ENCODE data around the gene WNT1.

Gene WNT1

GRCh38 chr12:48969160-48969771 is 8.9 kb upstream of the WNT1 start:
- no peak overlapping the region for H3K4me3 ChIP-seq (ENCODE audit: low read length)
- no peaks in the 10 kb centered on the region for H3K9me2 ChIP-seq (replicated peaks; ENCODE audit: control insufficient read depth, low read length)
- no peak overlapping the region for H3K27ac ChIP-seq (ENCODE audit: low read depth, low read length)
- H3K79me2 ChIP-seq (ENCODE audit: control insufficient read depth, low read length): no peaks in the 10 kb centered on the region
- no peak overlapping the region for H3K4me2 ChIP-seq (ENCODE audit: low read length)
- no peaks in the 10 kb centered on the region for H3K36me3 ChIP-seq (ENCODE audit: control insufficient read depth, low read length)
- no peaks in the 10 kb centered on the region; the same call in 1 of the 2 replicates for H3F3A ChIP-seq (ENCODE audit: control insufficient read depth, insufficient read depth)
- no peaks in the 10 kb centered on the region for H3K9me3 ChIP-seq (ENCODE audit: control insufficient read depth, insufficient read depth, low read length)
- H3K4me1 ChIP-seq (ENCODE audit: control insufficient read depth, low read length): peaks cover 36% of the 10 kb centered on the region
- TF ChIP-seq EZH2phosphoT487 (IDR thresholded peaks at IDR 0.05; ENCODE audit: borderline replicate concordance, low read length) (no peak; the same call in 1 of the 2 replicates), CTCF (IDR thresholded peaks at IDR 0.05; ENCODE audit: low read depth, low read length, poor library complexity, severe bottlenecking) (no peak)
- no peaks in the 10 kb centered on the region; the same call in 1 of the 2 replicates for H4K20me1 ChIP-seq (ENCODE audit: control insufficient read depth, insufficient read depth, low read depth, low read length)
- H3K27me3 ChIP-seq (ENCODE audit: control insufficient read depth, low read length): peaks cover 56% of the 10 kb centered on the region

- Histone ChIP-seq H4K20me1 (ENCODE audit: control insufficient read depth, insufficient read depth, low read depth, low read length) (no peaks in the 10 kb centered on the region; the same call in 1 of the 2 replicates), H3K9me2 (replicated peaks; ENCODE audit: control insufficient read depth, low read length) (no peaks in the 10 kb centered on the region), H3K27ac (ENCODE audit: low read depth, low read length) (no peak overlapping the region), H3K36me3 (ENCODE audit: control insufficient read depth, low read length) (no peaks in the 10 kb centered on the region), H3K27me3 (ENCODE audit: control insufficient read depth, low read length) (peaks cover 60% of the 10 kb centered on the region), H3K4me2 (ENCODE audit: low read length) (peak overlapping the region; percentile 20; the same call in 1 of the 2 replicates), H3K4me1 (ENCODE audit: control insufficient read depth, low read length) (peaks cover 36% of the 10 kb centered on the region), H3F3A (ENCODE audit: control insufficient read depth, insufficient read depth) (no peaks in the 10 kb centered on the region; the same call in 1 of the 2 replicates), H3K79me2 (ENCODE audit: control insufficient read depth, low read length) (no peaks in the 10 kb centered on the region), H3K4me3 (ENCODE audit: low read length) (no peak overlapping the region; the same call in 1 of the 2 replicates), H3K9me3 (ENCODE audit: control insufficient read depth, insufficient read depth, low read length) (no peaks in the 10 kb centered on the region)
- TF ChIP-seq CTCF (IDR thresholded peaks at IDR 0.05; ENCODE audit: low read depth, low read length, poor library complexity, severe bottlenecking) (no peak), EZH2phosphoT487 (IDR thresholded peaks at IDR 0.05; ENCODE audit: borderline replicate concordance, low read length) (no peak)
Measured at GRCh38 chr12:48969833-48970701, 8.1 kb upstream of the WNT1 start.

- TF ChIP-seq EZH2phosphoT487 (IDR thresholded peaks at IDR 0.05; ENCODE audit: borderline replicate concordance, low read length): no peak
- TF ChIP-seq CTCF (IDR thresholded peaks at IDR 0.05; ENCODE audit: low read depth, low read length, poor library complexity, severe bottlenecking): no peak
Measured at GRCh38 chr12:48970702-48971334, 7.3 kb upstream of the WNT1 start.

More at GRCh38 chr12:48970702-48971334, 7.3 kb upstream of the WNT1 start:
- no peaks in the 10 kb centered on the region; the same call in 1 of the 2 replicates for H4K20me1 ChIP-seq (ENCODE audit: control insufficient read depth, insufficient read depth, low read depth, low read length)
- H3F3A ChIP-seq (ENCODE audit: control insufficient read depth, insufficient read depth): no peaks in the 10 kb centered on the region; the same call in 1 of the 2 replicates
- H3K4me1 ChIP-seq (ENCODE audit: control insufficient read depth, low read length): peaks cover 35% of the 10 kb centered on the region
- no peaks in the 10 kb centered on the region for H3K36me3 ChIP-seq (ENCODE audit: control insufficient read depth, low read length)
- peak overlapping the region; percentile 76 for H3K4me2 ChIP-seq (ENCODE audit: low read length)
- H3K79me2 ChIP-seq (ENCODE audit: control insufficient read depth, low read length): no peaks in the 10 kb centered on the region
- H3K9me3 ChIP-seq (ENCODE audit: control insufficient read depth, insufficient read depth, low read length): no peaks in the 10 kb centered on the region
- H3K27ac ChIP-seq (ENCODE audit: low read depth, low read length): no peak overlapping the region
- H3K4me3 ChIP-seq (ENCODE audit: low read length): peak overlapping the region; percentile 66
- H3K27me3 ChIP-seq (ENCODE audit: control insufficient read depth, low read length): peaks cover 60% of the 10 kb centered on the region
- no peaks in the 10 kb centered on the region for H3K9me2 ChIP-seq (replicated peaks; ENCODE audit: control insufficient read depth, low read length)

Data from DOHH2 (cell line).